GM19099 (cell line): ENCODE data around the gene TSSK3.
A peak's percentile ranks its signal among the peaks of the same experiment; 100 is the strongest.

Experiments
- POLR2A ChIP-seq: IDR thresholded peaks from 3 replicates; pipeline ENCODE4 v1.6.1; 2011; ENCODE audit warnings: low read depth; ENCODE audit not compliant: insufficient read length; ENCODE audit errors: extremely low read depth

TSSK3 gene

GRCh38 chr1:32373996-32374592, 11.8 kb downstream of the TSSK3 start:
- TF ChIP-seq POLR2A, result no peak

- no peak for TF ChIP-seq POLR2A
Observed at GRCh38 chr1:32376199-32376598, 13.9 kb downstream of the TSSK3 start.

DNA sequence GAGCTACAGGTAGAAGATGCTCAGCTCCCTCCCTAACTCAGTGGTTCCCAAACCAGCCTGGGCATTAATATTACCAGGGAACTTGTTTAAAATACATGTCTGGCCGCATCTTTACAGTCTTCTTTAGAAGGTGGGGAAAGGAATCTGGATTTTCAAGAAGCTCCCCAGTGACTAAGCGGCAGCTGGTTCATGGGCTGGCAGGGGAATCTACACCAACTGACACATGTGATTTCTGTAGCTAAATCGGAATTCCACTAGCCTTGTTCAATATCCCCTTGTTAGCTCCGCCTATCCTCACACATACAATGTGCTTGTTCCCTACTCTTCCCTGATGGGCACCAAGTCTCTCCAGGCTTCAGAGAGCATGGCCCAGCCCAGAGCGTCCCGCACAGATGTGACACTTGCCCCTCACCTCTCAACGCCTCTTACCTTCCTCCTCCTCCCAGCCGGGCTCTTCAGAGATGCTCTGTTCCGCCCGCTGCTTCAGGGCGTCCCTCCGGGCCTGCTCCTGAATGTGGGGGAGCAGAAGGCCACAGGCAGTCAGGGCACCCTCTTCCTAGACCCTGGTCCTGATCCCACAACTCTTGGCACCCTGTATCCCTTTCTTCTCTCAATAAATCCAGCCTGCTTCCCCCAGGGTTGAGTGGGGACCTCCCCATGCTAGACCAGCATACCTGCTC, 15.3 kb downstream of the TSSK3 start:
- TF ChIP-seq POLR2A, result no peak

- no peak for TF ChIP-seq POLR2A
Observed at GRCh38 chr1:32380057-32380456, 17.7 kb downstream of the TSSK3 start.

DNA sequence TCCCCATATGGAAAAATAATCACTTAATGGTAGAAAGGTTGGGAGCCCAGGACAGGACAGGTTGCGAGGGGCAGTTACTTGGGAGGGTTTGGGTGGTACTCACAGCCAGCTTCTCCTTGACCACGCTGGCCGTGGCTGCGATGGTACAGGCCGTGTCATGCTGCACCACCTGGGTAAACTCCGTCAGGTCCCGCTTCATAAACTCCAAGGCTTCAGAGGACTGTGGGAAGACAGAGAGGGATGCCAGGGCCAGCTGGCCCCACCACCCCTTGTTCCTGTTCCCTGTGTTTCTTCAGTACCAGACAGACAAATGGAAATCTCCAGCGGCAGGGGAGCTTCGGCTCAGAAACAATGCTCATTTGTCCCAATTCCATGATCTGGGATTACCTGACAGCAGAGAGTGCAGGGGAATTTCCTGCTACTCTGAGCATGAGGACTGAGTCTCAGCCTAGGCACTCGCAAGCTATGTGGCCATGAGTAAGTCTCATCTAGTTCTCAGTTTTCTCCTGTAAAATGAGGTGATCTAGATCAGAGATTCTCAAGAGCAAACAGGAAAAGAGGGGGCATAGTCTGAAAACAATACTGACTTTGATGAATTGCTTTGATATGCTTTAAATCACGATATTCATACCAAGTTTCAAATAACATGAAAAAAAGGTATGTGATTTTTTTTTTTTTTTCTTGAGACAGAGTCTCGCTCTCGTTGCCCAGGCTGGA, 24.5 kb downstream of the TSSK3 start:
- no peak for TF ChIP-seq POLR2A

DNA sequence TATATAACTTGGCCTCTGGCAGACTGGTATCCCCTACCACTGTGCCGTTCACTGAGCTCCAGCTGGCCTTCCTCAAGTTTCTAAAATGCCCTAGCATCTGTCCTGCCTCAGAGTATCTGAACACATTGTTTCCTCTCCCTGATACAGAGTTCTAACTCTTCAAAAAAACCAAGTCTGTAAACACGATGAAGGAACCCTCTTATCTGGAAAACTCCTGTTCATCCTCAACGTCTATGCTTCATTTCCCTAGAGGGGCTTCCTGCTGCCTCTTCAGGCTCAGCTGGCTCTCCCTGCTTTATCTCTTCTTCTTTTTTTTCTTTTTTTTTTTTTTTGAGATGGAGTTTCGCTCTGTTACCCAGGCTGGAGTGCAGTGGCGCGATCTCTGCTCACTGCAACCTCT, 26.3 kb downstream of the TSSK3 start:
- TF ChIP-seq POLR2A, result no peak

DNA sequence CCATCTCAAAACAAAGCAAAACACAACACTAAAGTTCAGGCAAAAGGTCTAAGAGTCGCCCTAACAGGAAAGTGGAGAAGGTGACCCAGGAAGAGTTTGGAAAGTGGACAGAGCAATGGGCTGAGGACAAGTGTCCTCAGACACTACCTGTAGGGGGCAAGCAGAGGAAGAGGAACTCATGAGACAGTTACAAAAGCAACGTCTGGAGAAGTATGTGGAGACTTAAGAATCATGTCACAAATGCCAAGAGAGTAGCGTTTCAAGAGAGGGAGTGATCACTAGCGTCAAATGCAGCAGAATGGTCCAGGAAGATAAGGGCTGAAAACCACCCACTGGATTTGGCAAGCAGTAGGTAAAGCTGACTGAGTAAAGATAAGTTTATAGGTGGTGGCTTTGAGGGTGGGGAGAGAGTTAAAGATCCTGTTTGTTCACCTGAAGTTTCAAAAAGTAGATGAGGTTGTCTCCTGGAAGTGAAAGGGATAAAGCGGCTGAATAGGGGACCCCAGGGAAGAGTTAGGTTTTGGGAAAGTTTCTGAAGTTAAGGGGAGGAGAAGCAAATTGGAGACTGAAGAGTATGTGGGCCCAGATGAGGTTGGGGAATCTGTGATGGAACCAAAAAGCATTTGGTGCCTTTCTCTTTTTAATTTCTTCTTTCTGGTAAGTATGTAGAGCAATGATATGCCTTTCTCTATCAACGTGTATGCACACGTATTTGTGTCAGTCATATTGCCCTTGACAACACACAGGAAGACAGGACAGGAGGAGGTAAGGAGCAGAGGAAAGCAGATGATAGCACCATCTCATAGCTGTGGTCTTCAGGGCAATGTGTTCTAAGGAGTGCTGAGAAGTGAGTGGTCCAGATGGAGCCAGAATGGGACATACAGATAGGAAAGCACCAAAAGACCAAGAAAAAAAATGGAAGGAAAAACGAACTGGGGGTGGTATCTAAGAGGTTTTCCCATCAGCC, 28.8 kb downstream of the TSSK3 start:
- no peak for TF ChIP-seq POLR2A

- TF ChIP-seq POLR2A, result no peak
Observed at GRCh38 chr1:32392325-32392724, 30.0 kb downstream of the TSSK3 start.

GRCh38 chr1:32393136-32393535, 30.8 kb downstream of the TSSK3 start:
- no peak for TF ChIP-seq POLR2A

- TF ChIP-seq POLR2A, result no peak
Observed at GRCh38 chr1:32393832-32394140, 31.4 kb downstream of the TSSK3 start.

DNA sequence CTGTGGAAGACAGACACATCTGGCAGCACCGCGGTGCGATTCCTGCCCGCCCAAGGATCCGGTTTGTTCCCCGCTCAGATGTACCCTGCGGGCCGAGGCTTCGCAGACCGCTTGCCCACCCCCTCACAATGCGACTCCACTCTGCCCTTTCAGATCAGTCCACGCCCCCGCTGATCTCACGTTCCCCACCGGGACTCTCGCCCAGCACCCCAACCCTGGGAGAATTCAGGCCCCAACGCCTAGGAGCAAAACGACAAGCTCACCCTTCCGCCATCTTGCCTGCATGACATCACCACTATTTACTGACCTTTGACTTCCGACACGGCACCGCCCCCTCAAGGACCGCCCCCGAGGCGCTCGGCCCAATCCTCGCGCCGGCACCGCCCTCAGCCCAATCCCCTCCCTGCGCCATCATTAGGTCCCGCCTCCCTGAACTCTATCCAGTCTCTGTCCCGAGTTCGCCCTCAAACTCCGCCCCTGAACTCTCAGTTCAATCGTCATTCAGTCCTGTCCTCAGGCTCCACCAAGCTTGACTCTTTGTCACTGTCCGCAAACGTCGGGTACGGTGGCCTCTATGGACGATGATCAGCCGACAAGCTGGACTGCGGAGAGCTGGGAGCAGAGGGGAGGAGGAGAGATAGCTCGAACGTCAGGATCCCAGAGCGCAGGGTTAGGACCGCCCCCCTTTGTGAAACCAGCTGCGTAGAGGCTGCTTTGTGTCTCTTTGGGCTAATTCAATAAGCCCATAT, 32.0 kb downstream of the TSSK3 start, which contains the start of gene BSDC1:
TSS of gene BSDC1 (minus strand) at position 301 of the 749 bp plus-strand sequence. CDS start at position 274, 27 bp downstream.
- TF ChIP-seq POLR2A, result peak; percentile 74

GRCh38 chr1:32394890-32395432, 32.6 kb downstream of the TSSK3 start:
- TF ChIP-seq POLR2A, result no peak

- TF ChIP-seq POLR2A, result no peak
Observed at GRCh38 chr1:32398401-32398800, 36.1 kb downstream of the TSSK3 start.

DNA sequence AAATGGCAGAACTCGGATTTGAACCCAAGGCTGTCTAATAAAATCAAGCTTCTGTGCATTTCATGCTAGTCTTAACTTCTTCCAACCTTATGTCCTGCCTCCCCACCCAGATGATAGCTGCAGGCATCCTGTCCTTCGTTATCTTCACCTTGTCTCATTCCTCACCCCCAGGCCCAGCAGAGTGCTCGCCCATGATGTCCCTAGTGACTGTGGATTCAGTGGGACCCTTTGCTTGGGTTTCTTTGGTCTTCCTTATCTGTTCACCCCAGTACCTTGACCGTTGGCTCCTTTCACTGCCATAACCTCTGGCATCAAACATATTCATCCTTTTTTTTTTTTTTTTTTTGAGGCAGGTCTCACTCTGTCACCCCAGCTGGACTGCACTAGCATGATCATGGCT, 37.5 kb downstream of the TSSK3 start:
- TF ChIP-seq POLR2A, result no peak
